Measurements from ENCODE around the gene KDM3A.

KDM3A gene

DNA sequence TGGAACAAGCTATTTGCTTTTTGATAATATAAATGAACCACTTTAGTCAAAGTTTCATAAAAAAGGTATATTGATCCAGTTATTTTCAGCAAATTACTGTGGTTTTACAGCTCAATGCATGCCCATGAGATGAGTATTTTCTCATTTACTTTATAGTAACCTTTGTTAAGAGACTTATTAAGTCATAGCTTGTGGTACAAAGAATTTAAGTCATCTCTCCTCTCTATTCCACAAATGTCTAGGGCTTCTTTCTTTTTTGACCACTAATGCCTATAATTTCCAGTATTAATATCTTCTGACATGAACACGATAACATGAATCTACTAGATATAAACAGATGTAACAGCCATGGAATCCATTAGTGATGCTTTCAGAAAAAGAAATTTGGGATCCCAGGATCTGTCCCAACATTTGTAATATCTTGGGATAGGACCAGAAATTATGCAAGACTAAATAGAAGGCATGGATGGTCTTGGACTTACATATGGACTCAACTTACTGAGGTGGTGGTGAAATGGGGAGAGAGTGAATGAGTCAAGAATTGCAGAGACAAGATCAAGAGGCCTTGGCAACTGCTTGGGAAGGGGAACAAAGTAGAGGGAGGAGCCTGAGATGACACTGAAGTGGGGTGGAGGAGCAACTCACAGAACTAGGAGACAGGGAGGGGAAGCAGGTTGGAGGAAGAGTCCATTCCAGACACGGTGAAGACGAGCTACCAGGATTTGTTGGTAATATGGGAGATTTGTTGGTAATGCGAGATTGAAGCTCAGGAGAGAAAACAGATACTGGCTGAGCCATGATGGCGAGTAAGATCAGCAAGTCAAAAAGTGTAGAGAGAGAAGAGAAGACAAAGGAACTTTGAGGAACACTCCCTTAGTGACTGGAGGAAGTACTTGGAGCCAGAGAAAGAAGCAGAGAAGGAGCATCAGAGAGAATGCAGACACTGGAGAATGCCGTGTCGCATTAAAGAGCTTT is 42.4 kb upstream of the KDM3A start:
- TF ChIP-seq, protein P1, sequence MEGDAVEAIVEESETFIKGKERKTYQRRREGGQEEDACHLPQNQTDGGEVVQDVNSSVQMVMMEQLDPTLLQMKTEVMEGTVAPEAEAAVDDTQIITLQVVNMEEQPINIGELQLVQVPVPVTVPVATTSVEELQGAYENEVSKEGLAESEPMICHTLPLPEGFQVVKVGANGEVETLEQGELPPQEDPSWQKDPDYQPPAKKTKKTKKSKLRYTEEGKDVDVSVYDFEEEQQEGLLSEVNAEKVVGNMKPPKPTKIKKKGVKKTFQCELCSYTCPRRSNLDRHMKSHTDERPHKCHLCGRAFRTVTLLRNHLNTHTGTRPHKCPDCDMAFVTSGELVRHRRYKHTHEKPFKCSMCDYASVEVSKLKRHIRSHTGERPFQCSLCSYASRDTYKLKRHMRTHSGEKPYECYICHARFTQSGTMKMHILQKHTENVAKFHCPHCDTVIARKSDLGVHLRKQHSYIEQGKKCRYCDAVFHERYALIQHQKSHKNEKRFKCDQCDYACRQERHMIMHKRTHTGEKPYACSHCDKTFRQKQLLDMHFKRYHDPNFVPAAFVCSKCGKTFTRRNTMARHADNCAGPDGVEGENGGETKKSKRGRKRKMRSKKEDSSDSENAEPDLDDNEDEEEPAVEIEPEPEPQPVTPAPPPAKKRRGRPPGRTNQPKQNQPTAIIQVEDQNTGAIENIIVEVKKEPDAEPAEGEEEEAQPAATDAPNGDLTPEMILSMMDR (IDR thresholded peaks at IDR 0.05; ENCODE audit: low read depth, low read length, missing control alignments): no peak
- no peak for DNase-seq (ENCODE audit: low read depth)
- no peak overlapping the region for H3K4me3 ChIP-seq (ENCODE audit: low read depth, low read length)
- in situ Hi-C loops (cut with HindIII; ENCODE audit: low sequenced_read_pairs): loop anchor here (5.0 to 25.0 kb wide), 2 partner anchors 81 to 186 kb away; no protein-coding TSS in a partner anchor

DNA sequence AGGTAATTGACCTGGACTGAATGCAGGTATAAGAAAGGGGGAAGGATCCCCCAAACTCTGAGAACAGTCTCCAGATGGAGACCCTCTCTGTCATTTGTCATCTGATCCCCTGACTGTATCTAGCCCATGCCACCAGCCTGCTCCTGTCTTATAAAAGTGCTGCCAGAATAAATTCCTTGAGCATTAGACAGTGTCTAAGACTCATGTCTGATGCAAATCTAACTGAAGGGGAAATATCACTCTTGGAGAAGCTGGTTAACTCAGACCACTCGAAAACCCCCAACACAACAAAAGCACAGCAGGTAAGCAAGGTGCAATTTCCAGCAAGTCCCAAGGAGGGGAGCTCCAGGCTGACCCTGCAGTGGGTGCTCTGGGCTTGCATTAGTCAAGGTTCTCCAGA is 40.9 kb upstream of the KDM3A start:
- H3K4me3 ChIP-seq (ENCODE audit: low read depth, low read length): no peak overlapping the region
- in situ Hi-C loops (cut with HindIII; ENCODE audit: low sequenced_read_pairs): loop anchor here (5.0 kb wide), 1 partner anchor 92 kb away; no protein-coding TSS in a partner anchor
- TF ChIP-seq, protein P1 (IDR thresholded peaks at IDR 0.05; ENCODE audit: low read depth, low read length, missing control alignments): no peak
- no peak for DNase-seq (ENCODE audit: low read depth)

DNA sequence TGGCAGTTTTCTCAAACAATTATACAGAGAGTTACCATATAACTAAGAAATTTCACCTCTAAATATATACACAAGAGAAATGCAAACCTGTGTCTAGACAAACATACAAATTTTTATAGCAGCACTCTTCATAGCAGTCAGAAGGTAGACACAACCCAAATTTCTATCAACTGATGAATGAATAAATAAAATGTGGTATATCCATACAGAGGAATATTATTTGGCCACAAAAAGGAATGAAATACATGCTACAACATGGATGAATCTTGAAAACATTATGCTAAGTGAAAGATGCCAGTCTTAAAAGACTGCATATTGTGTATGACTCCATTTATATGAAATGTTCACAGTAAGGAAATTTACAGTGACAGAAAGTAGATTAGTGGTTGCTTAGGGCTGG is 30.6 kb upstream of the KDM3A start:
- in situ Hi-C loops (cut with HindIII; ENCODE audit: low sequenced_read_pairs): no loop called here
- no peak for DNase-seq (ENCODE audit: low read depth)
- H3K4me3 ChIP-seq (ENCODE audit: low read depth, low read length): no peak overlapping the region
- TF ChIP-seq, protein P1 (IDR thresholded peaks at IDR 0.05; ENCODE audit: low read depth, low read length, missing control alignments): no peak

DNA sequence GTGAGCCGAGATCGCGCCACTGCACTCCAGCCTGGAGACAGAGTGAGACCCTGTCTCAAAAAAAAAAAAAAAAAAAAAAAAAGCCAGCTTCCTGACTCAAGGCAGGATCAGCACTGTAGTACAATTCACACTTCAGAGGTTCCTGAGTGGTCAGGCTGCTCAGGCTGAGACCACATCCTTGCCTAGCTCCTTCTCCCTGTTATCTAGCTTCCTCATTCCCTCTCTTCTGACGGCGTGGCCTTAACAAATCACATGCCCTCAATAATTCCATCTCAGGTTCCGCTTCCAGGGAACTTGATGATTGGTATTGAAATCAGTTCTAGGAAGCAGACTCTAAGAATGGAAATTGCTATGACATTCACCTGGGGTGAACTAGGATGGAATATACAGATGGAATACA is 29.8 kb upstream of the KDM3A start:
- no peak overlapping the region for H3K4me3 ChIP-seq (ENCODE audit: low read depth, low read length)
- DNase-seq (ENCODE audit: low read depth): no peak
- TF ChIP-seq, protein P1 (IDR thresholded peaks at IDR 0.05; ENCODE audit: low read depth, low read length, missing control alignments): no peak
- in situ Hi-C loops (cut with HindIII; ENCODE audit: low sequenced_read_pairs): no loop called here

DNA sequence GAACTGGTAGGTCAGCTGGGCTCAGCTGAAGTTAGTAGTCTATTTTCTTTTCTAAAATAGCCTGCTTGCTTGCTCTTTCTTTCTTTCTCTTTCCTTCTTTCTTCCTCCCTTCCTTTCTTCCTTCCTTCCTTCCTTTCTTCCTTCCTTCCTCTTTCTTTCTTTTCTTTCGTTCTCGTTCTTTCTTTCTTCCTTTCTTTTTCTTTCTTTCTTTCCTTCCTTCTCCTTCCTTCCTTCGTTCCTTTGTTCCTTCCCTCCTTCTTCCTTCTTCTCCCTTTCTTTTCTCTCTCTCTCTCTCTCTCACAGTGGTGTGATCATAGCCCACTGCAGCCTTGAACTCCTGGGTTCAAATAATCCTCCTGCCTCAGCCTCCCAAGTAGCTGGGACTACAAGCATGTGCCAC is 29.2 kb upstream of the KDM3A start:
- no peak for DNase-seq (ENCODE audit: low read depth)
- in situ Hi-C loops (cut with HindIII; ENCODE audit: low sequenced_read_pairs): no loop called here
- no peak overlapping the region for H3K4me3 ChIP-seq (ENCODE audit: low read depth, low read length)
- TF ChIP-seq, protein P1 (IDR thresholded peaks at IDR 0.05; ENCODE audit: low read depth, low read length, missing control alignments): no peak

DNA sequence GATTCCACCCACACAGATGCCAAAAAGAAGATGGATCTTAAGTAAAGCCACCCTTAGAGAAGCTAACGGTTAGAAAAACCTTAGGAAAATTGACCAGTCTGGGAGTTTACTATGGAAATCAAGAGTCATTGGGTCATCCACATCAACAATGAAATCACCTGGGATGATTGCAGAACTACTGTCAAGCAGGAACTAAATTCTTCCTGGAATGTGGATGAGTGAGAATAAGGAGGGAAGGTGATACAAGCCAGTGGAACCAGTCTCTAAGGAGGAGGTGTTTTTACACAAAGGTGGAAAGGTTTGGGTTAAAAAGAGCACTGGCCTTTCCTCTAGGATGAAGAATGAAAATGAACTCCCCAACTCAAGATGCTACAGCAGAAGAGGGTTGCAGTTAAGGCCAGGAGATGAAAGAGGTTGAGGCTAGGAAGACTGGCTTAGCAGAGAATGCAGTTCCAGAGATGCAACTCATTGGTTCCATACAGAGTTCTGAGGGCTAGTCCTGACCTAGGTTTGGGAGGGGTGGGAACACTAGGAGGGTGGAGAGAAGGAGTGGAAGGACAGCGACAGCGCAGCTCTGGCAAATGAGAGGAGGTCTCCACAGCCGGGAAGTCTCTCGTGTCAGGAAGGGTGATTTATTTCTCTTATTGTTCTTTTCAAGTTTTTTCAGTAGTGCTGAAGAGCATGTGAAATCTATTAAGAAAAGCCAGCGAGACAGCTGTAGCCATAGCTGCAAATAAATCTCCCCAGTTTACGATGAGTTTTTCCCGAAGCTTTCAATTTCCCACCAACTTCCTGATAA is 27.7 kb upstream of the KDM3A start:
- TF ChIP-seq, protein P1 (IDR thresholded peaks at IDR 0.05; ENCODE audit: low read depth, low read length, missing control alignments): no peak
- no peak overlapping the region for H3K4me3 ChIP-seq (ENCODE audit: low read depth, low read length)
- in situ Hi-C loops (cut with HindIII; ENCODE audit: low sequenced_read_pairs): no loop called here
- no peak for DNase-seq (ENCODE audit: low read depth)

Measured in astrocyte of the cerebellum (primary cell).